GM18507 (cell line): Measurements from ENCODE around the gene NPIPA7.
"Not testable (repeated sequence)": the region's sequence is repeated elsewhere in the genome, so short reads cannot be mapped to it uniquely, and the experiment has no call there.

Source experiments
- DNase-seq: peaks from one replicate; pipeline ENCODE4 v3.0.0; 2011; ENCODE audit warnings: low read depth; ENCODE audit not compliant: insufficient read length; ENCODE audit errors: extremely low spot score
- FAIRE-seq: peaks from 2 replicates; lab custom pipeline; 2011; peaks lifted over from hg19 to GRCh38; lab: Jason Lieb, UNC

Gene NPIPA7

GRCh38 chr16:16413773-16414172, 34.8 kb downstream of the NPIPA7 start:
- not testable (repeated sequence) for FAIRE-seq

GRCh38 chr16:16417071-16417470, 38.1 kb downstream of the NPIPA7 start:
- not testable (repeated sequence) for FAIRE-seq, DNase-seq

More at GRCh38 chr16:16413773-16414172, 34.8 kb downstream of the NPIPA7 start:
- DNase-seq, result not testable (repeated sequence)

- DNase-seq, FAIRE-seq: not testable (repeated sequence)
Measured at GRCh38 chr16:16417914-16418544, 39.1 kb downstream of the NPIPA7 start.

- not testable (repeated sequence) for FAIRE-seq
Measured at GRCh38 chr16:16420515-16420914, 41.6 kb downstream of the NPIPA7 start.

GRCh38 chr16:16425146-16425545, 46.2 kb downstream of the NPIPA7 start:
- not testable (repeated sequence) for FAIRE-seq, DNase-seq

More at GRCh38 chr16:16420515-16420914, 41.6 kb downstream of the NPIPA7 start:
- not testable (repeated sequence) for DNase-seq

GRCh38 chr16:16431135-16431534, 52.2 kb downstream of the NPIPA7 start:
- not testable (repeated sequence) for DNase-seq, FAIRE-seq

- not testable (repeated sequence) for FAIRE-seq
Measured at GRCh38 chr16:16434711-16435110, 55.8 kb downstream of the NPIPA7 start.

GRCh38 chr16:16441401-16441800, 62.5 kb downstream of the NPIPA7 start:
- not testable (repeated sequence) for DNase-seq, FAIRE-seq

More at GRCh38 chr16:16434711-16435110, 55.8 kb downstream of the NPIPA7 start:
- DNase-seq, result not testable (repeated sequence)
